ENCODE measurements around the gene ABHD6. TPM values are rescaled to one million over a fixed set of nuclear protein-coding genes. Genes with fewer than 3 reads are reported as not detected.

ABHD6 gene
- total RNA-seq, 4 donors from 2014 or later, result 19.2 to 31.0 (median 21.5) TPM

DNA sequence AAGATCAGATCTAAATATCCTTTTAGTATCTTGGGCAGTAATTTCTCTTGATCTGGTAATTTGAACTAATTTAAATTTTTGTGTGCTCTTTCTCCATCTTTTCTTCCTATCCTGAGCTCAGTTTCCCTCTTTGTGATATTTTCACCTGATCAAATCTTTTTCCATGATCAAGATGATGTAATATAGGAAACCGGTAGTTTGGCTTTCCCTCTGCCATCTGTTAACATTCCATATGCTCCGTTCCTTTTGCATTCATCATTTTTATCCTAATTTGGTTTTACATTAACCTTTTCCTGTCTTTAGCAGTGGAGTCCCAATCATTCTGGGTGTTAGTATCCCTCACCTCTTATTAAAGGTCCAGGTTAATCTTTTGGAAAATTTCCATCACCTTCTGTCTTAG lies 5.9 kb upstream of the ABHD6 start:
- TF ChIP-seq CTCF (IDR thresholded peaks at IDR 0.05), result no peak
- DNase-seq (ENCODE audit: low spot score) (no peak), ATAC-seq (ENCODE audit: low FRiP score) (no peak)

DNA sequence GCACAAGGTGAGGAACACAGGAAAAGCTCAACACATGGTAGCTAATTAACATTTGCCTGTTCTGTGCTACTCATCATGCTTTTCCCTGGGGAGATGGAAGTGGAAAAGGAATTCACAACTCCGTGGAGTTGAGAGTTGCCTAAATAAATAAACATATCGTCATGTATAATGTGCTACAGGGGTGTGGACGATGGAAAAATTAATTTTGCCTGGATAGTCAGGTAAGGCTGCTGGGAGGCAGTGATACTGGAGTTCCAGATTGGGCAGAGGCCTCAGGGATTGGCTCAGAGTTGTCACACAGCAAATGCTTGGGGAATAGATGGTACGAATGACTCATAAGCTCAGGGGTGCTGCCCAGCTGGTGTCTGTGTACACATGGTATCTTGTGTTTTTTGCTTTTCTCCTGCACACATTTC lies 3.1 kb upstream of the ABHD6 start:
- no peak for DNase-seq (ENCODE audit: low spot score)
- TF ChIP-seq CTCF (IDR thresholded peaks at IDR 0.05), result no peak
- ATAC-seq (ENCODE audit: low FRiP score), result no peak

GRCh38 chr3:58235970-58236369 lies 1.6 kb upstream of the ABHD6 start:
- DNase-seq (ENCODE audit: low spot score), result no peak
- TF ChIP-seq CTCF (IDR thresholded peaks at IDR 0.05), result no peak
- no peak for ATAC-seq (ENCODE audit: low FRiP score)

GRCh38 chr3:58236527-58237237 lies 910 bp upstream of the ABHD6 start:
- DNase-seq (ENCODE audit: low spot score) (no peak), ATAC-seq (ENCODE audit: low FRiP score) (no peak)
- no peak for TF ChIP-seq CTCF (IDR thresholded peaks at IDR 0.05)

DNA sequence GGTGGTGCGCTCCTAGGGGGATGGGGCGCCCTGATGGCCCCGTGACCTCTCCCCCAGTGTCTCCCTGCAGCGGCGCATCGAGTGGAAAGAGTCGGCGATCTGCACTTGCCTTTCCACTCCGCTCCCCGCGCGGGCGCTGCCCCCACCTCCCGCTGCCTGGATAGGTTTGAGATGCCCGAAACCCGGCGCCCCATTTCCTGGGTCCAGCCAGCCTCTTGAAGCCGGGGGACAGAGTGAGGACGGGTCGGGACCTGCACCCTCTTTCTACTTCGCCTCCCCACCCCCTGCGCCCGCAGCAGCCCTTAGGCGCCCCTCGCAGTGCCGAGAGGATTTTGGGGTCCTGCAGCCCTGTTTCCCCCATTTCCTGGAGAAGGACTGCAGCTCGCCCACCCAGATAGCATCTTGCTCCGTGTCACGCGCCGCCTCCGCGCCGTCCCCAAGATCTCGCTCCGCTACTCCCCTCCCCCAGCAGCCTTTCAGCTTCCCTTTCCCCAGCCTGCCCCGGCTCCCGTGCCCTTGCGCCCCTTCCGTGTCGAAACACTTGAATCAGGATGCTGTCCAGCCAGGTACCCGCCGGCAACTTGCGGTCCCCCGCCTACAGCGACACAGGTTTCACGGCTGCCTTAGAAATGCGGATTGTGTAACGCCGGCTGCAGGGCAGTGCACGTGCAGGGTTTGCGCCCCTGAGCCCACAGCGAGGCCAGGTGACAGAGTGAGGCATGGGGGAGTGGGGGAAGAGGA lies 519 bp downstream of the ABHD6 start:
- no peak for DNase-seq (ENCODE audit: low spot score)
- no peak for TF ChIP-seq CTCF (IDR thresholded peaks at IDR 0.05)
- ATAC-seq (ENCODE audit: low FRiP score), result peak; percentile 73

DNA sequence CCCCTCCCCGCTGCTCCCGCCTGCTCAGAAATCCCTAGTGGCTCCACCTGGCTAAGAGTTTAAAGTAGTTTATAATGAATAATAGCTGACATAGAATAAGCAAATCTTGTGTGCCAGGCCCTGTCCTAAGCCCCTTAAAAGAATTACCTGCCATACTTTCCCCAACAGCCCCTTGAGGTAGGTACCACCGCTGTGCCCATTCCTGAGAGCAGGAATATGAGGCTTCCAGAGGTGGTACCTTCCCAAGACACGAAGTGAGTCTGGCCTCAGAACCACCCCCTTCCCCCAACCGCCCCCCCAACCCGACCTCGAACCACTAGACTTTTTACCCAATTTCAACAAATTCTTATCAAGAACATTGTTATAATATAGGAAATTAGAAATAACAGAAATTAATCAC lies 1.2 kb downstream of the ABHD6 start:
- no peak for TF ChIP-seq CTCF (IDR thresholded peaks at IDR 0.05)
- no peak for ATAC-seq (ENCODE audit: low FRiP score)
- DNase-seq (ENCODE audit: low spot score), result no peak

All from omental fat pad (tissue), 4 donors.